AG08395 (cell line): ENCODE results near the gene SYT15.
"Not testable (repeated sequence)": the region's sequence is repeated elsewhere in the genome, so short reads cannot be mapped to it uniquely, and the experiment has no call there.

Experiments used
- DNase-seq: peaks from one replicate; pipeline ENCODE4 v3.0.0; 2012; ENCODE audit warnings: mixed read lengths, low spot score

The SYT15 gene

GRCh38 chr10:46589589-46589988, 10.7 kb downstream of the SYT15 start:
- not testable (repeated sequence) for DNase-seq

DNA sequence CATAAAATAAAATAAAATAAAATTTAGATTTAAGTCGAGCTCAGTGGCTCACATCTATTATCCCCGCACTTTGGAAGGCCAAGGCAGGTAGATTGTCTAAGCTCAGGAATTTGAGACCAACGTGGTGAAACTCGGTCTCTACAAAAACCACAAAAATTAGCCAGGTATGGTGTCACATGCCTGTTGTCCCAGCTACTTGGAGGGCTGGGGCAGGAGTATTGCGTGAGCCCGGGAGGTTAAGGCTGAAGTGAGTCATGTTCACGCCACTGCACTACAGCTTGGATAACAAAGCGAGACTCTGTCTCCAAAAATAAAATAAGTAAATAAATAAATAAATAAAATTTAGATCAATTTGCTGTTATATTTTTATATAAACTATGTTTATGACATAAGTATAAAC, 12.1 kb downstream of the SYT15 start:
- not testable (repeated sequence) for DNase-seq

- not testable (repeated sequence) for DNase-seq
These were observed 14.4 kb downstream of the SYT15 start for GRCh38 chr10:46593307-46593706.

GRCh38 chr10:46594453-46595063, 15.6 kb downstream of the SYT15 start:
- DNase-seq = not testable (repeated sequence)

DNA sequence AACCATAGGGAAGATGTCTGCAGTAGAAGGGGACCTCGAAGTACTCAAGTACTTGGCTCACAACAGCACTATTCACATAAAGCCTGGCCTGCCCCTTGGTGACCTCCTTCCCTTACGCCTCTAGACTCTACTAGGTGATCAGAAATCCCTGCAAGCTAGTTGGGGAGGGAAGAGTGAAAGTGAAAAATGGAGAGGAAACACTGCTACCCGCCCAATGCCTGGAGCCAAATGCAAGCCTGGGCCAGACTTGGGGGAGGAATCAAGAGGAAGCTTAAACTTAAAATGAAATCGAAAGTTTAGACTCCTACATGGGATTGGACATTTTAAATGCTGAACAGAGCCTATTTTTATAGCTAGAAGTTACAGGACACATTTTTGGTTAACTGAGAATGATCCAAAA, 17.6 kb downstream of the SYT15 start:
- DNase-seq = not testable (repeated sequence)

- DNase-seq = not testable (repeated sequence)
These were observed 18.8 kb downstream of the SYT15 start for GRCh38 chr10:46597616-46598246.

DNA sequence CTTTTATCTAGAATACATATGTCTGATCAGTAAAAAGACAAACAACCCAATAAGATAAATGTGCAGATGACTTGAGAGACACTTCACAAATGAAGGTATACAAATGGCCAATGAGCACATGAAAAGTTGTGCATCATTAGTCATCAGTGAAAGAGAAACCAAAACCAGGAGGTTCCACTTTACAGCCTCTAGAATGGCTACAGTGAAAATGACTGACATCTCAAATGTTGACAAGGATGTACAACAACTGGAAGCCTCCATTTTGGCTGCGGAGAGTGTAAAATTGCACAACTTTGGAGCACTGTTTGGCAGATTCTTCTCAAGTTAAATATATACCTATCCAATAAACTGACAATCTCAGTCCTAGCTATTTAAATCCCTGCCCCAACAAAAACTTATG, 21.6 kb downstream of the SYT15 start:
- DNase-seq = not testable (repeated sequence)

GRCh38 chr10:46615540-46615939, 36.6 kb downstream of the SYT15 start:
- DNase-seq = not testable (repeated sequence)

GRCh38 chr10:46616227-46616626, 37.3 kb downstream of the SYT15 start:
- DNase-seq = not testable (repeated sequence)

- DNase-seq = not testable (repeated sequence)
These were observed 38.2 kb downstream of the SYT15 start for GRCh38 chr10:46617134-46617533.

DNA sequence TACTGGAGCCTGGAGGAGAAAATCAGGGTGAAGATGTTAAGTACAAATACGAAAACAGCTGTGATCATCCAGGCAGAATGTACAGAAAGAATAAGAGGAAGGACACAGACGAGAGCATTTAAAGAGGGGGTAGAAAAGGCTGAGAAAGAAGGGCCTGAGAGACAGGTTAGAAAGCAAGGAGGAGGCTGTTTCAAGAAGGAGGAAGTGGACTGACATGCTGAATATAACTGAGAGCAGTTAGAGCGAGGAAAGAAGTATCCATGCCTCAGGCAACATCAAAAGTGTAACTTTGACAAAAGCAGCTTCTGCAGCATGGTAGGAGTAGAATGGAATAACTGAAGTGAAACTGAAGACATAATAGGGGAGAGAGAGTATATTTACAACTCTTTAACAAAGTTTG, 39.0 kb downstream of the SYT15 start:
- DNase-seq = not testable (repeated sequence)

- DNase-seq = not testable (repeated sequence)
These were observed 45.1 kb downstream of the SYT15 start for GRCh38 chr10:46623899-46624654.

GRCh38 chr10:46629805-46630204, 50.9 kb downstream of the SYT15 start:
- not testable (repeated sequence) for DNase-seq

DNA sequence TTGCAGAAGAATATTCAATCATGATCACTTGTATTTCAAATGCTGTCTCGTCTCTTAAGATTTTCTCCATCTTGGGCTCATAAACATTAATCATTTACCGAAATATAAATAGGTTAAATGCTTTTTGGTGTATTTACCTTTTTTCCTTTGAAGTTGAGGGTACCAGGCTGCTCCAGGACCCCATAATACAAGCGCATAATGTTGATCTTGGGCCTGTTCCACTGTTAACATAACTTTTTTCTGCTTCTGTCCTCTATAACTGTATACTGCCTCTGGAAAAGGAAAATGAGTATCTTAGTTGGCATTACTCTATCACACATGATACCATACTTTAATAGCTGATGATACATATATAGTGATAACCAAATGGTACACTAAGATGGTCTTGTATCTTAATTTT, 51.9 kb downstream of the SYT15 start:
- not testable (repeated sequence) for DNase-seq

GRCh38 chr10:46631683-46632082, 52.8 kb downstream of the SYT15 start:
- DNase-seq = not testable (repeated sequence)

DNA sequence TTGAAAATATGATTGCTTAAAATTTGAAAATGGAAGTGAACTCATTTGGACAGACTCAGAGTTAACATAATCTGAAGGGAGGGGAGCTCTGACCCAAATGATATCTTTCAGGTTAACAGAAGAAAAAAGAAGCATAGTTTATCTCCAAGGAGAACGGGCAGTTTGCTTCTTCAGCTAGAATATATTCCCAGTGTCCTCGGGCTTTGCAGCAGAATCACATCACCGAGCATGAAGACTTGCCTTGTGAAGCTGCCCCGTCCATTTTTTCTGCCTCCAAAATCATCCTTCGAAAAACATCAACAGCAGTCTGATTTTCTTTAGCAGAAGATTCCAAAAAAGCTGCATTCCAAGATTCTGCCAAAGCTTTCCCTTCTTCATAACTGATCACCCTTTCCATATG, 55.8 kb downstream of the SYT15 start:
- DNase-seq = not testable (repeated sequence)

- not testable (repeated sequence) for DNase-seq
These were observed 56.5 kb downstream of the SYT15 start for GRCh38 chr10:46635364-46635959.

- not testable (repeated sequence) for DNase-seq
These were observed 61.1 kb downstream of the SYT15 start for GRCh38 chr10:46640005-46640404.
